ENCODE data around the gene KLK13.

GRCh38 chr19:51063664-51064063 lies 1.2 kb downstream of the KLK13 start:
- TF ChIP-seq CTCF (IDR thresholded peaks at IDR 0.05; ENCODE audit: poor library complexity) (no peak), EZH2 (IDR thresholded peaks at IDR 0.05; ENCODE audit: borderline replicate concordance) (no peak)

Measured in hepatocyte (in vitro differentiated cells).